Lung (tissue), 12 donors: Measurements from ENCODE around the gene ARHGAP29. TPM values are rescaled to one million over a fixed set of nuclear protein-coding genes. Genes with fewer than 3 reads are reported as not detected.

Source experiments
- ATAC-seq: fragments of 200-7000 bp; cut with Tn5 transposase; one replicate; pipeline ENCODE4 v1.9.1; 2020; ENCODE audit warnings: moderate number of reproducible peaks; ENCODE audit not compliant: insufficient read depth, low FRiP score
- DNase-seq, 3 donors: peaks; one replicate each; pipeline ENCODE4 v3.0.0-alpha.2; 2013 to 2017
- H3K27ac ChIP-seq, 2 donors: one replicate each; pipeline ENCODE4 v1.5.1; 2013; ENCODE audit warnings: mild to moderate bottlenecking in 2 of 2, moderate library complexity in 2 of 2, control low read depth in 1 of 2, inconsistent platforms in 1 of 2, low read depth in 1 of 2, low read length in 1 of 2
- H3K27me3 ChIP-seq, 3 donors: one replicate each; pipeline ENCODE4 v1.5.1; 2013; ENCODE audit warnings: low read length in 2 of 3; ENCODE audit not compliant: control insufficient read depth in 3 of 3, insufficient read depth in 3 of 3
- H3K36me3 ChIP-seq, 4 donors: one replicate each; pipeline ENCODE4 v1.5.1; 2013; ENCODE audit warnings: low read length in 4 of 4, mild to moderate bottlenecking in 1 of 4, moderate library complexity in 1 of 4; ENCODE audit not compliant: control insufficient read depth in 4 of 4, insufficient read depth in 4 of 4
- H3K4me1 ChIP-seq, 5 donors: one replicate each; pipeline ENCODE4 v1.5.1; 2013; ENCODE audit warnings: low read length in 5 of 5, mild to moderate bottlenecking in 2 of 5, moderate library complexity in 1 of 5; ENCODE audit not compliant: control insufficient read depth in 5 of 5, insufficient read depth in 5 of 5
- H3K4me3 ChIP-seq: one replicate; pipeline ENCODE4 v1.5.1; 2013; ENCODE audit warnings: mild to moderate bottlenecking, control low read depth, moderate library complexity
- H3K9ac ChIP-seq, 2 donors: one replicate each; pipeline ENCODE4 v1.5.1; 2013; ENCODE audit warnings: low read length in 2 of 2, control low read depth in 1 of 2; ENCODE audit not compliant: insufficient read depth in 1 of 2
- H3K9me3 ChIP-seq, 4 donors: one replicate each; pipeline ENCODE4 v1.5.1; 2013; ENCODE audit warnings: low read length in 3 of 4, mild to moderate bottlenecking in 1 of 4, moderate library complexity in 1 of 4; ENCODE audit not compliant: control insufficient read depth in 4 of 4, insufficient read depth in 3 of 4
- WGBS, 2 donors: extraction: QIAGEN DNeasy Blood & Tissue Kit; methylation state at CpG; one replicate each; pipeline ENCODE4 v1.1.7; 2013; 5-methylcytosine and 5-hydroxymethylcytosine counted together
- polyA plus RNA-seq, 2 donors: library from polyadenylated mRNA; stranded (reverse); fragments of 200-250 nt; gene quantifications; one replicate each; pipeline ENCODE4 v1.2.1, GENCODE V29; 2013
- total RNA-seq, 2 donors: library from RNA; depleted of rRNA in 1 of 2; stranded (reverse); fragments of >200 nt in 1 of 2; gene quantifications; one replicate each; pipeline ENCODE4 v1.2.1, GENCODE V29; 2014 to 2021
- TF ChIP-seq, protein P1 (sequence below): IDR thresholded peaks from 2 replicates; pipeline ENCODE4 v1.5.1; 2012; ENCODE audit warnings: mild to moderate bottlenecking; ENCODE audit errors: control extremely low read depth, extremely low read depth
- donor health status: control.
- donor health status: control.
- donor health status: Bipolar disorder and iron deficiency.
- donor health status: healthy.
- donor health status: DM: yes; HTN: yes; CAD: no.

The ARHGAP29 gene
- total and polyA plus RNA-seq, 4 donors = 13.3 to 144 (median 30.4) TPM

DNA sequence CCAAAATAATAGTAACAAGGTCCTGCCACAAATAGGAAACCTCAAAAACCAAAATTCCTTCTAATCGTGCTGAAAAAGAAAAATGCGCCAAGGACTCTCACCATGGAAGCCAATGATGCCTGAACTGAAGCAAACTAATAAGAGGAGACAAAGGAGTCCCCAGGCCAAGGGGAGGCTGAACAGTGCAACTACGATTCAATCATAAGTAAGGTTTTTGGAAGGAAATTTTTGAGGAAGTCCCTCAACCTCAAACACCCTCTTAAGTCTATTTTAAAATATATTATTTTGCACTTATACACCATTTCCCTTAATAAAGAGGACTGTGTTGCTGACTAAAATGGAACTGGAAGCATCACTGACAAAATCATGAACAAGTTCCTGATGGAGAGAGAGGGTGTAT, 1.7 kb upstream of the ARHGAP29 start:
- DNase-seq (no peak), ATAC-seq (no peak)
- TF ChIP-seq, protein P1, sequence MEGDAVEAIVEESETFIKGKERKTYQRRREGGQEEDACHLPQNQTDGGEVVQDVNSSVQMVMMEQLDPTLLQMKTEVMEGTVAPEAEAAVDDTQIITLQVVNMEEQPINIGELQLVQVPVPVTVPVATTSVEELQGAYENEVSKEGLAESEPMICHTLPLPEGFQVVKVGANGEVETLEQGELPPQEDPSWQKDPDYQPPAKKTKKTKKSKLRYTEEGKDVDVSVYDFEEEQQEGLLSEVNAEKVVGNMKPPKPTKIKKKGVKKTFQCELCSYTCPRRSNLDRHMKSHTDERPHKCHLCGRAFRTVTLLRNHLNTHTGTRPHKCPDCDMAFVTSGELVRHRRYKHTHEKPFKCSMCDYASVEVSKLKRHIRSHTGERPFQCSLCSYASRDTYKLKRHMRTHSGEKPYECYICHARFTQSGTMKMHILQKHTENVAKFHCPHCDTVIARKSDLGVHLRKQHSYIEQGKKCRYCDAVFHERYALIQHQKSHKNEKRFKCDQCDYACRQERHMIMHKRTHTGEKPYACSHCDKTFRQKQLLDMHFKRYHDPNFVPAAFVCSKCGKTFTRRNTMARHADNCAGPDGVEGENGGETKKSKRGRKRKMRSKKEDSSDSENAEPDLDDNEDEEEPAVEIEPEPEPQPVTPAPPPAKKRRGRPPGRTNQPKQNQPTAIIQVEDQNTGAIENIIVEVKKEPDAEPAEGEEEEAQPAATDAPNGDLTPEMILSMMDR = no peak
- peaks cover 0 to 20% (median 0%) of the 10 kb centered on the region in 3 donors for H3K27me3 ChIP-seq
- peaks cover 0 to 5% (median 1%) of the 10 kb centered on the region in 4 donors for H3K9me3 ChIP-seq
- H3K36me3 ChIP-seq = no peaks in the 10 kb centered on the region
- H3K4me3 ChIP-seq = no peak overlapping the region
- H3K9ac ChIP-seq = no peak overlapping the region
- 24 to 51% methylated on average over 3 of the region's 3 CpGs for WGBS, 2 donors
- no peak overlapping the region for H3K27ac ChIP-seq
- peaks cover 0 to 27% (median 0%) of the 10 kb centered on the region in 5 donors for H3K4me1 ChIP-seq

DNA sequence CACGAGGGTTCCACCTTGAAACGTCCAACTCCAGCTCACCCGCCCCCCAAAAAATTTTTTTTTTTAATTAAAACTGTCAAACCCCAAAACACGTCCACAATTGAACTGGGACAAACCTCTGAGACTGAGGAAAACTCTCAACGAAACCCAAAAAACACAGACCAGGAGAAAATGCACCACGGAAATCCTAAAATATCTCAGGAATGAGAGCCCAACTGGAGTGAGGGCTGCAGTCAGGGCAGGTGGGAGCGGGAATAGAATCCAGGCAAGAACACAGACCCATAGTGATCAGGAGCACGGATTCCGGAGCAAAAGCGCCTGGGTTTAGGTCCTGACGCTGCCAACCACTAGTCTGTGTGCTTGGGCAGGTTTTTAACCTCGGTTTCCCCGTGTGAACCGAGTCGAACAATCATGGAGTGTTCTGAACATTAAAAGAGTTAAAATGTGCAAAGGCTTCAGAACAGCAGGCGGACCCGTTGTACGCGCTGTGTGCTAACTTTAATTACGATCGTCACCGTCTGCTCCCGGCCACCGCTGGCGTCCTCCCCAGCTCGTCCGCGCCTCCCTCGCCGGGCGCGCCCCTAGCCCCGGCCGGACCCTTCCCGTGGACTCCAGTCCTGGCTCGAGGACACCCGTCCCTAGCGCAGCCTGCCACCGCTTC, 624 bp downstream of the ARHGAP29 start:
- Histone ChIP-seq H3K9ac (peak overlapping the region; percentile 53 to 67), H3K27me3 (peaks cover 0 to 18% (median 0%) of the 10 kb centered on the region in 3 donors), H3K4me3 (peak overlapping the region; percentile 94), H3K27ac (peak overlapping the region; percentile 97 to 99), H3K36me3 (no peaks in the 10 kb centered on the region), H3K9me3 (peaks cover 0 to 2% (median 0%) of the 10 kb centered on the region in 4 donors), H3K4me1 (peaks cover 0 to 27% (median 1%) of the 10 kb centered on the region in 5 donors)
- ATAC-seq (peak; percentile 49), DNase-seq (peak in 2 of 3 donors; percentile 63 to 64)
- 2% methylated on average over 30 to 39 of the region's 39 CpGs for WGBS, 2 donors
- TF ChIP-seq, protein P1 = no peak

DNA sequence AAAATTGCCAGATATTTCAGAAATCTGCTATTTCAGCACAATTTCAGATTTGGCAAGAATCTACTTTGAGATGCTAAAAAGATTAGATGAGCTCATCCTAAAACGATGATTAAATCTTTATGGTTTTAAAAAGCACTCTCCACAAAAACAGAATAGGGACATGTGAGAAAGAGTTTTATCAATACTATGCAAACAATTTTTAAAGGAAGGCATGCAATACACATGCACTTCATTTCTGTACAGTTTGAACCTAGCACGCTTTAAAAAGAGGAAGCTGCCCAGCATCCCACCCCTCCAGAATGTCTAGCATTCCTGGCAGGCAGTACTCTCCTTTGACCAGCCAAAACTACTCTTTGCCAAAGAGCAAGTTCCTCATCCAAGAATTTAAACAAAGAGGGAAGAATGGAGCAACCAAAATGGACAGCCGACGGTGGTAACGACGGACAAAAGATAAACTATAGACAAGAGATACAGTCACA, 1.3 kb downstream of the ARHGAP29 start:
- TF ChIP-seq, protein P1 = no peak
- H3K4me3 ChIP-seq = peak overlapping the region; percentile 94
- no peak for ATAC-seq
- DNase-seq = peak; percentile 48 to 76 (median 69)
- WGBS, 2 donors = 0 to 2% methylated on average over 6 of the region's 6 CpGs
- H3K27me3 ChIP-seq = peaks cover 0 to 18% (median 0%) of the 10 kb centered on the region in 3 donors
- H3K27ac ChIP-seq = peak overlapping the region; percentile 97 to 99
- H3K4me1 ChIP-seq = peaks cover 0 to 27% (median 1%) of the 10 kb centered on the region in 5 donors
- H3K9ac ChIP-seq = peak overlapping the region; percentile 53 to 67
- peaks cover 0 to 2% (median 0%) of the 10 kb centered on the region in 4 donors for H3K9me3 ChIP-seq
- H3K36me3 ChIP-seq = no peaks in the 10 kb centered on the region
